Osteoblast (primary cell): ENCODE data around the gene CRYM. TPM values are rescaled to one million over a fixed set of nuclear protein-coding genes. Genes with fewer than 3 reads are reported as not detected.
A peak's percentile ranks its signal among the peaks of the same experiment; 100 is the strongest.
"Not testable (repeated sequence)": the region's sequence is repeated elsewhere in the genome, so short reads cannot be mapped to it uniquely, and the experiment has no call there.

Experiments
- DNase-seq: peaks from one replicate; pipeline ENCODE4 v3.0.0; 2011; ENCODE audit warnings: low spot score, mixed read lengths; ENCODE audit not compliant: insufficient read length; ENCODE audit errors: missing footprints
- H2AFZ ChIP-seq: 2 replicates; pipeline ENCODE4 v1.6.0; 2011; ENCODE audit warnings: mild to moderate bottlenecking, low read length
- H3K27ac ChIP-seq: 2 replicates; pipeline ENCODE4 v1.5.1; 2011; ENCODE audit warnings: mild to moderate bottlenecking, low read depth, low read length, moderate library complexity
- H3K27me3 ChIP-seq: 2 replicates; pipeline ENCODE4 v1.6.0; 2012; ENCODE audit warnings: mild to moderate bottlenecking, control low read depth, inconsistent platforms, low read length, moderate library complexity; ENCODE audit not compliant: insufficient read depth
- H3K36me3 ChIP-seq: 2 replicates; pipeline ENCODE4 v1.5.1; 2011; ENCODE audit warnings: mild to moderate bottlenecking, low read length, control low read depth, moderate library complexity; ENCODE audit not compliant: insufficient read depth
- H3K4me1 ChIP-seq: 2 replicates; pipeline ENCODE4 v1.5.1; 2011; ENCODE audit warnings: mild to moderate bottlenecking, low read length, control low read depth, moderate library complexity; ENCODE audit not compliant: insufficient read depth
- H3K4me2 ChIP-seq: 2 replicates; pipeline ENCODE4 v1.6.0; 2011; ENCODE audit warnings: mild to moderate bottlenecking, low read length; ENCODE audit not compliant: insufficient read depth
- H3K4me3 ChIP-seq: fragments of 200-600 bp; sonication (generic); 3 replicates; pipeline ENCODE4 v1.5.1; 2012; ENCODE audit warnings: mild to moderate bottlenecking, low read length, inconsistent platforms; ENCODE audit not compliant: insufficient read depth
- H3K79me2 ChIP-seq: 2 replicates; pipeline ENCODE4 v1.6.0; 2012; ENCODE audit warnings: mild to moderate bottlenecking, low read length, control low read depth, inconsistent platforms; ENCODE audit not compliant: insufficient read depth
- H3K9me3 ChIP-seq: 2 replicates; pipeline ENCODE4 v1.5.1; 2011; ENCODE audit warnings: low read depth, low read length, control low read depth
- H4K20me1 ChIP-seq: 2 replicates; pipeline ENCODE4 v1.6.0; 2012; ENCODE audit warnings: mild to moderate bottlenecking, low read length, control low read depth; ENCODE audit not compliant: insufficient read depth
- CTCF ChIP-seq: IDR thresholded peaks from 2 replicates; pipeline ENCODE4 v1.5.1; 2011; ENCODE audit warnings: mild to moderate bottlenecking, low read depth, low read length, moderate library complexity; ENCODE audit errors: extremely low read depth
- total RNA-seq: library from RNA; depleted of rRNA; stranded (reverse); fragments of >200 nt; gene quantifications from 2 replicates; pipeline ENCODE4 v1.2.3, GENCODE V29; 2012

CRYM gene
- total RNA-seq, 1 donor = 5.1 TPM

DNA sequence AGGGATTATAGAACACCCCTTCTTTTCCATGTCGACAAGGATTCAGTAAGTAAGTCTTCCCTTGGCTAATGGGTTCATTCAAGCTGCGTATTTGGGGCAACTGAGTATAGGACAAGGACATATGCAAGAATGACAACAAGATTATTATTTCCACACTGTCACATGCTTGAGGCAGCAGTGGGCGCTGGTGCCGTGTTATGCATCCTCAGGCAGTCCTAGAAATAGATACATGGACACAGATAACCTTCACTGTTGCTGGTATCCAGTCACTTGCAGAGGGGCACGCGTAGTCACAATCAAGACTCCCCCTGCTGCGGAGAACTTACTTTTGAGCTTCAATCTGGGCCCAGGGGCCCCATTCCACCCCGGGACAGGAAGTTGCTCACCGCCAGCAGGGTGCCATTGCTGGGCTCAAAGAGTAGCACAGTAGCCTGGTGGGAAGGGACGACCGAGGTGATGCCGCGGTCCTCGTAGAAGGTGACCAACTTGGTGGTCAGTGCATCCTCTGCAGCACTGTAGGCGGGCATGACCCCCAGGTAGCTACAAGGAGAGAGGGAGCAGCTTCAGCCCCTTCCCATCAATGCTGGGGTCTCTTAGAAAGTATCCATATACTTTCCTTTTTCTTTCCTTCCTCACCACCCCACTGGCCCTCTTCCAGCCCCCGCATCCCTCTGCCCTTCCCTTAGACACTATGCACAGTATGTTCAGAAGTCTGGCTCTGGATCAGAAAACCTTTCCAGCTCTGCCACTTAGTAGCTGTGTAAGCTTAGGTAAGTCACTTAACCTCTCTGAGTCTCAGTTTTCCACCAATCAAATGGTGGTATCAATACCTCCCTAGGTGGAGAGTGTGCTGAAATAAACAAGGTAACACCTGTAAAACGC is 804 bp downstream of the CRYM start:
- no peak for TF ChIP-seq CTCF
- Histone ChIP-seq H3K4me1 (peaks cover 4% of the 10 kb centered on the region), H3K79me2 (no peaks in the 10 kb centered on the region), H3K4me2 (peak overlapping the region; percentile 81), H3K4me3 (peak overlapping the region; percentile 67), H3K27me3 (peaks cover 69% of the 10 kb centered on the region), H3K9me3 (no peaks in the 10 kb centered on the region), H3K36me3 (no peaks in the 10 kb centered on the region), H3K27ac (no peak overlapping the region), H2AFZ (peak overlapping the region; percentile 93), H4K20me1 (no peaks in the 10 kb centered on the region)
- peak; percentile 46 for DNase-seq

- Histone ChIP-seq H3K4me1 (peaks cover 4% of the 10 kb centered on the region), H3K4me2 (no peak overlapping the region), H4K20me1 (no peaks in the 10 kb centered on the region), H3K79me2 (no peaks in the 10 kb centered on the region), H2AFZ (no peak overlapping the region), H3K36me3 (no peaks in the 10 kb centered on the region), H3K9me3 (no peaks in the 10 kb centered on the region), H3K4me3 (no peak overlapping the region), H3K27ac (no peak overlapping the region), H3K27me3 (peaks cover 59% of the 10 kb centered on the region)
- no peak for DNase-seq
- TF ChIP-seq CTCF = no peak
These were observed 2.0 kb downstream of the CRYM start for GRCh38 chr16:21276090-21276489.

DNA sequence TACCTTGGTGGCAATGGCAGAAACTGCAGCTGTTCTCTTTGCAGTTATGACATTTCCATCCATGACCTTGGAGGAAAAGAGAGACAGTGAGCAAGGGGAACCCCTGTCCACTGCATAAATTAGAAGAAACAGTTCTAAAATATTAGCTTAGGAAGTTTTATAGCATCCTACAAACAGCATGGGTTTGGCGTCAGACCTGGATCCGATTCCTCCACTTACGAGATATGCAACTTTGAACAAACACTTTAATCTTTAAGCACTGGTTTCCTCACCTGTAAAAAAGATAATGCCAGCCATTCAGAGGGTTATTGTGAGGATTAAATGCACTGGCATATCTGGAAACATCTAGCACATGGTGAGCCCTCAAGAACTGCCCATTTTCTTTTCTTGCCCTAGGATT is 2.6 kb downstream of the CRYM start:
- DNase-seq = no peak
- Histone ChIP-seq H3K27me3 (peaks cover 65% of the 10 kb centered on the region), H3K79me2 (no peaks in the 10 kb centered on the region), H3K9me3 (no peaks in the 10 kb centered on the region), H3K36me3 (no peaks in the 10 kb centered on the region), H3K27ac (no peak overlapping the region), H4K20me1 (no peaks in the 10 kb centered on the region), H3K4me2 (no peak overlapping the region), H3K4me1 (peaks cover 4% of the 10 kb centered on the region), H3K4me3 (no peak overlapping the region), H2AFZ (no peak overlapping the region)
- TF ChIP-seq CTCF = no peak

- Histone ChIP-seq H3K4me3 (no peak overlapping the region), H3K36me3 (no peaks in the 10 kb centered on the region), H3K9me3 (no peaks in the 10 kb centered on the region), H3K4me2 (no peak overlapping the region), H2AFZ (no peak overlapping the region), H3K27ac (no peak overlapping the region), H4K20me1 (no peaks in the 10 kb centered on the region), H3K4me1 (peaks cover 4% of the 10 kb centered on the region), H3K79me2 (no peaks in the 10 kb centered on the region), H3K27me3 (peaks cover 68% of the 10 kb centered on the region)
- no peak for DNase-seq
- TF ChIP-seq CTCF = no peak
These were observed 3.8 kb downstream of the CRYM start for GRCh38 chr16:21274172-21274726.

GRCh38 chr16:21272763-21273162 is 5.3 kb downstream of the CRYM start:
- H3K4me3 ChIP-seq, DNase-seq, H3K79me2 ChIP-seq, H3K9me3 ChIP-seq, H3K4me1 ChIP-seq, H3K27ac ChIP-seq, H3K36me3 ChIP-seq, H3K4me2 ChIP-seq, H2AFZ ChIP-seq, H4K20me1 ChIP-seq: not testable (repeated sequence)
- peaks cover 54% of the 10 kb centered on the region for H3K27me3 ChIP-seq
